Measurements from ENCODE around the gene RPL22L1.
"Not testable (repeated sequence)": the region's sequence is repeated elsewhere in the genome, so short reads cannot be mapped to it uniquely, and the experiment has no call there.

RPL22L1 gene

DNA sequence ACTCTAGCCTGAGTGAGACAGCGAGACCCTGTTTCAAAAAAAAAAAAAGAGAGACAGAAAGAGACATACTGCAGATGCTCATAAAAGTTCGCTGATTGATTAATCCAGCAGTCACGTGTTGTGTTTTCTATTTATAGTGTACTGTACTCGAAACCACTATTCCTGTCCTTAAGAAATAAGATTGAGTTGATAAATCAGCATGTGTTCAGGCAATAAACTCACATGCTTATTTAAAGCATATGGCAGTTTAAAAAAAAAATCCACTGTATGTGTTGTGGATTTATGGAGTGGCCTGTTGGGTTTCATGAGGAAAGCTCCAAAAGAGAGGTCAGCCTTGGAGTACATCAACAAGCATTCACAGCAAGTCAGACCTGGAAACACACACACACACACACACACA lies 17.7 kb downstream of the RPL22L1 start:
- H3K4me3 ChIP-seq (ENCODE audit: low read depth in 1 of 2, low read length in 2 of 2): no peak overlapping the region
- no peaks in the 10 kb centered on the region for H3K9me3 ChIP-seq (ENCODE audit: control insufficient read depth in 1 of 2, low read length in 2 of 2)
- H3K4me1 ChIP-seq (ENCODE audit: control insufficient read depth in 1 of 2, insufficient read depth in 2 of 2, low read length in 2 of 2): no peaks in the 10 kb centered on the region
- no peaks in the 10 kb centered on the region for H3K27me3 ChIP-seq (ENCODE audit: low read depth, low read length)
- no peak overlapping the region for H3K27ac ChIP-seq (ENCODE audit: low read length)
- H3K36me3 ChIP-seq (ENCODE audit: control insufficient read depth in 1 of 2, insufficient read depth in 2 of 2, low read length in 2 of 2): no peaks in the 10 kb centered on the region

DNA sequence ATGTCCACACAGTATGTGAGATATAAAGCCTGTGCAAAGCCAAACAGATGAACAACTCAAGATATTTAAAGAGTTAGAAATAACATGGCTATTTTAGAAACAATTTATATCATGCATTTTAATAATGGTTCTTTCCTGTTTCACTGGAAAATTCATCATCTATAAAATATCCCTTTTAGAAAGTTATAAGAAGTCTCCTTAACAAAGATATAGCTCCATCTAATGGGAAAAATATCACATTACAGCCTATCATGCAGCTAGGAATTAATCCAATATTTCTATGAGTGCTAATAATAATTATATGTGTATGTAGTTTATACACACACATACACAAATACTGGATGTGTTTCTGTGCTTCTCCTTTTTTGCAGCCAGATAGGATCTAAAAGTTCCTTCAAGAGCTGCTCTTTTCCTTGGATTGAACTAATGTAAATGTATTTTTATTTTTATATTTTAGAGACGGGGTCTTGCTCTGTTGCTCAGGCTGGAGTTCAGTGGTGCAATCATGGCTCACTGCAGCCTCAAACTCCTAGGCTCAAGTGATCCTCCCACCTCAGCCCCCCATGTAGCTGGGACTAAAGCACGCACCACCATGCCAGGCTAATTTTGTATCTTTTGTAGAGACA lies 21.6 kb downstream of the RPL22L1 start:
- Histone ChIP-seq H3K27ac (ENCODE audit: low read length) (no peak overlapping the region), H3K9me3 (ENCODE audit: control insufficient read depth in 1 of 2, low read length in 2 of 2) (peaks cover 0 to 6% of the 10 kb centered on the region in 2 donors), H3K4me3 (ENCODE audit: low read depth in 1 of 2, low read length in 2 of 2) (no peak overlapping the region), H3K27me3 (ENCODE audit: low read depth, low read length) (no peaks in the 10 kb centered on the region), H3K4me1 (ENCODE audit: control insufficient read depth in 1 of 2, insufficient read depth in 2 of 2, low read length in 2 of 2) (no peaks in the 10 kb centered on the region), H3K36me3 (ENCODE audit: control insufficient read depth in 1 of 2, insufficient read depth in 2 of 2, low read length in 2 of 2) (no peaks in the 10 kb centered on the region)

DNA sequence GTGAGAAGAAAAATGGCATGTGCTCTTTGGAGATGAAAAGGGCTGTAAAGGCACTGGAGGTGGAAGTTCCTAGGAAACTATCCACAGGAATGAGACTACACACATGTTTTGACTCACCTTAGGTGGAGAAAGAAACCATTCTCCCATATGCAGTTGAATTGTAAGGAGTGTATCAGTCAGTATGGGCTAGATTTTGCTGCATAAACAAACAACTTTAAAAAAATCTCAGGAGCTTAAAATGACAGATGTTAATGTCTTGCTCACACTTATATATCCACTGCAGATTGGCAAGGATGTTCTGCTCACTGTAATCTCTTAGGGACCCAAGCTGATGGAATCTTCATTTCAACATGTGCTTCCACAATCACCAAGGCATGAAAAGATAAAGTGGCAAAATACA lies 25.6 kb downstream of the RPL22L1 start:
- Histone ChIP-seq H3K9me3 (ENCODE audit: control insufficient read depth in 1 of 2, low read length in 2 of 2) (peaks cover 0 to 6% of the 10 kb centered on the region in 2 donors), H3K27me3 (ENCODE audit: low read depth, low read length) (no peaks in the 10 kb centered on the region), H3K4me1 (ENCODE audit: control insufficient read depth in 1 of 2, insufficient read depth in 2 of 2, low read length in 2 of 2) (no peaks in the 10 kb centered on the region), H3K27ac (ENCODE audit: low read length) (no peak overlapping the region), H3K36me3 (ENCODE audit: control insufficient read depth in 1 of 2, insufficient read depth in 2 of 2, low read length in 2 of 2) (no peaks in the 10 kb centered on the region), H3K4me3 (ENCODE audit: low read depth in 1 of 2, low read length in 2 of 2) (no peak overlapping the region)

DNA sequence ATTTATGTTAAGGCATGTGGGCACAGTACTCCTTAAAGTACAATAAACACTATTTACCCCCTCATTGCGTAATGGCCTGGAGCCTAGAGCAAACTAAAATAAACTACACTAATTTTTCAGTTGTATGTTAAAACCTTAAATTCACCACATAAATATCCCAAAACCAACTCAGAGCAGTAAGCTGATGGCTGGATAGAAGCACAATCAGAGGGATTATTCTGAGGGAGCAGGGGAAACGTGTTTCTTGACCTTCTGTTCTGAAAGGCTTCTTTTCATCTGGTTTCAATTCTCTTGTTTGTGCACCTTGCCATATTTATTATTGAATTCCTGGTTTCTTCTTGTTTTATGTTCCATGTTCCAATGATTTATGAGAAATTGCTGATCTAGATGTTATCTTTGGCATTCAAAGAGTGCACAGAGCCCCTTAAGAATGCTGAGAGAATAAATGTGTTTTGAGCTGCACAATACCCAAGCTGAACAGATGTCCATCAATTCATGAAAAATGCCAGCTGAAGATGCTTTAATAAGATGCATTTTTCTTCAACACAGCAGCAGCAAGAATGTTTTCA lies 29.6 kb downstream of the RPL22L1 start:
- no peaks in the 10 kb centered on the region for H3K27me3 ChIP-seq (ENCODE audit: low read depth, low read length)
- no peaks in the 10 kb centered on the region for H3K4me1 ChIP-seq (ENCODE audit: control insufficient read depth in 1 of 2, insufficient read depth in 2 of 2, low read length in 2 of 2)
- H3K9me3 ChIP-seq (ENCODE audit: control insufficient read depth in 1 of 2, low read length in 2 of 2): peaks cover 0 to 6% of the 10 kb centered on the region in 2 donors
- H3K4me3 ChIP-seq (ENCODE audit: low read depth in 1 of 2, low read length in 2 of 2): no peak overlapping the region
- no peak overlapping the region for H3K27ac ChIP-seq (ENCODE audit: low read length)
- H3K36me3 ChIP-seq (ENCODE audit: control insufficient read depth in 1 of 2, insufficient read depth in 2 of 2, low read length in 2 of 2): no peaks in the 10 kb centered on the region

DNA sequence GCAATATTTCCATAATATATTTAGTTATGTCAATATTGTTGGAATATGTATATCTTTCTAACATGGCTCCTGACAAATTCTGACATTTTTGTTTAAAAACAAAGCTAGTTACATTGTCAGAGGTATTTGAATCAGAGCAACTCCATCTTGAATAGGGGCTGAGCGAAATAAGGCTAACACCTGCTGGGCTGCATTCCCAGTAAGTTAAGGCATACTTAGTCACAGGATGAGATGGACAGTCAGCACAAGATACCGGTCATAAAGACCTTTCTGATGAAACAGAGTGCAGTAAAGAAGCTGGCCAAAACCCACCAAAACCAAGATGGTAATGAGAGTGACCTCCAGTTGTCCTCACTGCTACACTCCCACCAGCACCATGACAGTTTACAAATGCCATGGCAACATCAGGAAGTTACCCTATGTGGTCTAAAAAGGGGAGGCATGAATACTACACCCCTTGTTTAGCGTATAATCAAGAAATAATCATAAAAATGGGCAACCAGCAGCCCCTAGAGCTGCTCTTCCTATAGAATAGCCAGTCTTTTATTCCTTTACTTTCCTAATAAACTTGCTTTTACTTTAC lies 30.4 kb downstream of the RPL22L1 start:
- no peaks in the 10 kb centered on the region for H3K27me3 ChIP-seq (ENCODE audit: low read depth, low read length)
- no peak overlapping the region for H3K4me3 ChIP-seq (ENCODE audit: low read depth in 1 of 2, low read length in 2 of 2)
- H3K4me1 ChIP-seq (ENCODE audit: control insufficient read depth in 1 of 2, insufficient read depth in 2 of 2, low read length in 2 of 2): no peaks in the 10 kb centered on the region
- no peak overlapping the region for H3K27ac ChIP-seq (ENCODE audit: low read length)
- H3K36me3 ChIP-seq (ENCODE audit: control insufficient read depth in 1 of 2, insufficient read depth in 2 of 2, low read length in 2 of 2): no peaks in the 10 kb centered on the region
- H3K9me3 ChIP-seq (ENCODE audit: control insufficient read depth in 1 of 2, low read length in 2 of 2): peaks cover 0 to 4% of the 10 kb centered on the region in 2 donors

DNA sequence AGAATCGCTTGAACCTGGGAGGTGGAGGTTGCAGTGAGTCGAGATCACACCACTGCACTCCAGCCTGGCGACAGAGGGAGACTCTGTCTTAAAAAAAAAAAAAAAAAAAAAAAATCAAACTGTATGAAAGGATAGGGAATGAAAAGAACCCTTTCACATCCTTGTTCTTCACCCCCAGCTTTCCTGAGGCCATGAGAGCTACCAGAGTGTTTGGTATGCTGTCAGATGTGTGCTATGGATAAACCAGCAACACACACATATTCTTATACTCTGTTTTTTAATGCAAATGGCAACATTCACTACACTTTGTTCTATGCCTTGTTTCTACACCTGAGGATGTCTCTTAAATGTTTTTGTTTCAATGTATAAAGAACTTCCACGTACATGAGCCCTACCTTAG lies 33.5 kb downstream of the RPL22L1 start:
- H3K36me3 ChIP-seq (ENCODE audit: control insufficient read depth in 1 of 2, insufficient read depth in 2 of 2, low read length in 2 of 2): no peaks in the 10 kb centered on the region
- no peaks in the 10 kb centered on the region for H3K27me3 ChIP-seq (ENCODE audit: low read depth, low read length)
- H3K9me3 ChIP-seq (ENCODE audit: control insufficient read depth in 1 of 2, low read length in 2 of 2): no peaks in the 10 kb centered on the region
- no peaks in the 10 kb centered on the region for H3K4me1 ChIP-seq (ENCODE audit: control insufficient read depth in 1 of 2, insufficient read depth in 2 of 2, low read length in 2 of 2)
- no peak overlapping the region for H3K4me3 ChIP-seq (ENCODE audit: low read depth in 1 of 2, low read length in 2 of 2)
- no peak overlapping the region for H3K27ac ChIP-seq (ENCODE audit: low read length)

DNA sequence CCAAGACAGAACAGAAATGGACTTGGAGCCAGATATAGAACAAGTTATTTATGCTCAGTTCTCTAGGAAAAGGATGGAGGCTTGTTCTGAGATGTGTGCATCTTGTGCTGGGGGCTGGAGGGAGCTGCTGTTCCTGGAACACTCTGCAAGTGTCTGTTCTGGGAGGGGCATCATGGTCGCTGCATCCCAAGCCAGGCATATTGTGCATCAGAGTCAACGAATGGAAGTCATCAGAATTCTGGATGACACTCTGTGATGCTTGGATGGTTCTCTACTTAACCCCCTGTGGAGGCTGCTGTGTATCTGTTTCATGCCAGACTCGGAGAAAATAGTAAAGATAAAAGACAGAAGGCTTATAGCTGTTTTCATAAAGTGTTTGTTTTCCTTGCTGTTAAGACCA lies 34.7 kb downstream of the RPL22L1 start:
- no peak overlapping the region for H3K27ac ChIP-seq (ENCODE audit: low read length)

DNA sequence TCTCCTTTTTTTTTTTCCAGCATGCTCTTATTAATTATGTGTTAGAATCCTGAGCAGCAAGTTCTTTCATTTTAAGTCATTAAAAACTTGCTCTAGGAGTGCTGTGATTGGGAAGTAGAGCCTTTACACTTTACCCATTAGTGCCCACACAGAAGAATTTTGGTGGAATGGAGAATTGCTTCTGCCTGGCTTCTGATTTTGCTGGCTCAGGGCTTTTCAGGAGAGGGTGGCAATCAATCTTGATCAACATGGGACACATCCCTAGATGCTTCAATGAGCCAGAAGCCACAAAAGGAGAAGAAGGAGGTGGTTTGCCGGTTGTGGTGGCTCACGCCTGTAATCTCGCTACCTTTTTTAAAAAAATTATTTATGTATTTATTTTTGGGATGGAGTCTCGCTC lies 39.4 kb downstream of the RPL22L1 start:
- no peak overlapping the region for H3K27ac ChIP-seq (ENCODE audit: low read length)
- no peaks in the 10 kb centered on the region for H3K9me3 ChIP-seq (ENCODE audit: control insufficient read depth in 1 of 2, low read length in 2 of 2)
- no peaks in the 10 kb centered on the region for H3K27me3 ChIP-seq (ENCODE audit: low read depth, low read length)
- no peaks in the 10 kb centered on the region for H3K4me1 ChIP-seq (ENCODE audit: control insufficient read depth in 1 of 2, insufficient read depth in 2 of 2, low read length in 2 of 2)
- H3K36me3 ChIP-seq (ENCODE audit: control insufficient read depth in 1 of 2, insufficient read depth in 2 of 2, low read length in 2 of 2): no peaks in the 10 kb centered on the region
- H3K4me3 ChIP-seq (ENCODE audit: low read depth in 1 of 2, low read length in 2 of 2): no peak overlapping the region

More for the DNA sequence above, 34.7 kb downstream of the RPL22L1 start:
- Histone ChIP-seq H3K36me3 (ENCODE audit: control insufficient read depth in 1 of 2, insufficient read depth in 2 of 2, low read length in 2 of 2) (no peaks in the 10 kb centered on the region), H3K4me3 (ENCODE audit: low read depth in 1 of 2, low read length in 2 of 2) (no peak overlapping the region), H3K4me1 (ENCODE audit: control insufficient read depth in 1 of 2, insufficient read depth in 2 of 2, low read length in 2 of 2) (no peaks in the 10 kb centered on the region), H3K27me3 (ENCODE audit: low read depth, low read length) (no peaks in the 10 kb centered on the region), H3K9me3 (ENCODE audit: control insufficient read depth in 1 of 2, low read length in 2 of 2) (no peaks in the 10 kb centered on the region)

DNA sequence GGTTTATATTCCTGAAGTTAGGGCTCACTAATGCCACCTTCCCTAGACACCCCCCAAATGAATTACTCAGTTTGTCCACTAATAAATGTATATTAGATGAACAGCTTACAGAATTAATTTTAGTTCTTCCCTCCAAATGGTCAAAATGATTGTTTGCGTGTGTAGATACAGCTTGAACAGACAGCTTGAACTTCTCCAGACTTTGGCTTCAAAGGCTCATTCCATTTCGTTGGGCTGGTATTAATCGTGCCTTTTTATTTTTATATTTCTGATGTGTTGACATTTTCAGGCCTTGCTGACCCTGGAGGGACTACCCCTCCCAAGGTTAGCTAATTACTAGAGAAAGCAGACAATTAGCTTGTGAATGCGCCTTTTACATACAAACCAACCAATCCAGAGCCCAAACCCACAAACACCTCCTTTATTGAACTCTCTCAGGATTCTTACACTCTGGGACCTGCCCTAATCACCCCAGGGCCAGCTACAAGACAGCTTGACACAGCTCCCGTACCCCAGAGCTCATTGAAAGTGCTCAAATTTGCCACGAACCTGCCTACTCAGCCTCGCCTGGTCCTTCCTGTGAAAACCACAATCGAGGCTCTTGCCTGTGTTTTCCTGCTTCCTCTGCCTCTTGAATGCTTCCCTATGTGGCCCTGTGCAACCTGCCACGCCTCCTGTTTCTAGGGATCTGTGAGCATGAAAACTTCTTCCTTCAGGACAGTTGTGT lies 40.3 kb downstream of the RPL22L1 start:
- H3K4me3 ChIP-seq (ENCODE audit: low read depth in 1 of 2, low read length in 2 of 2): no peak overlapping the region

DNA sequence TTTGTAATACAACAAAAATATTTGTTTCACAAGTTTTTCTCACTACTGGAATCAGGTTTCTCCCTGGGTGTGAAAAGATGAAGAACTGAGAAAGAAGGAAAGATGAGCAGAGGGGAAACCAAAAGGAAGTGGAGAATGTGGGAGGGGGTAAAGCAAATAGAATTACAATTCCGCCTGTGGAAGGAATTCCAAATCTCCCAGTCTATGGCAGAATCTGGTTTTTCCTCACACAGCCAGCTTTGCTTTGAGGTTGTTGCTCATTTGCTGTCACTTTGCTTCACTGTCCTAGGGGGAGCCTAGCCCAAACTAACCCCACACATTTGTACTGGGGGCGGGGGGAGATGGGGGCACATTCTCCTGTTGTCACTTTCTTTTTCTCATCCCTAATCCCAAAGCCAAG lies 43.9 kb downstream of the RPL22L1 start:
- Histone ChIP-seq H3K9me3 (ENCODE audit: control insufficient read depth in 1 of 2, low read length in 2 of 2) (no peaks in the 10 kb centered on the region), H3K4me3 (ENCODE audit: low read depth in 1 of 2, low read length in 2 of 2) (no peak overlapping the region), H3K27ac (ENCODE audit: low read length) (no peak overlapping the region), H3K36me3 (ENCODE audit: control insufficient read depth in 1 of 2, insufficient read depth in 2 of 2, low read length in 2 of 2) (no peaks in the 10 kb centered on the region), H3K4me1 (ENCODE audit: control insufficient read depth in 1 of 2, insufficient read depth in 2 of 2, low read length in 2 of 2) (no peaks in the 10 kb centered on the region), H3K27me3 (ENCODE audit: low read depth, low read length) (no peaks in the 10 kb centered on the region)

More for the DNA sequence above, 40.3 kb downstream of the RPL22L1 start:
- H3K36me3 ChIP-seq (ENCODE audit: control insufficient read depth in 1 of 2, insufficient read depth in 2 of 2, low read length in 2 of 2): no peaks in the 10 kb centered on the region
- no peaks in the 10 kb centered on the region for H3K4me1 ChIP-seq (ENCODE audit: control insufficient read depth in 1 of 2, insufficient read depth in 2 of 2, low read length in 2 of 2)
- no peaks in the 10 kb centered on the region for H3K9me3 ChIP-seq (ENCODE audit: control insufficient read depth in 1 of 2, low read length in 2 of 2)
- H3K27ac ChIP-seq (ENCODE audit: low read length): no peak overlapping the region
- H3K27me3 ChIP-seq (ENCODE audit: low read depth, low read length): no peaks in the 10 kb centered on the region

DNA sequence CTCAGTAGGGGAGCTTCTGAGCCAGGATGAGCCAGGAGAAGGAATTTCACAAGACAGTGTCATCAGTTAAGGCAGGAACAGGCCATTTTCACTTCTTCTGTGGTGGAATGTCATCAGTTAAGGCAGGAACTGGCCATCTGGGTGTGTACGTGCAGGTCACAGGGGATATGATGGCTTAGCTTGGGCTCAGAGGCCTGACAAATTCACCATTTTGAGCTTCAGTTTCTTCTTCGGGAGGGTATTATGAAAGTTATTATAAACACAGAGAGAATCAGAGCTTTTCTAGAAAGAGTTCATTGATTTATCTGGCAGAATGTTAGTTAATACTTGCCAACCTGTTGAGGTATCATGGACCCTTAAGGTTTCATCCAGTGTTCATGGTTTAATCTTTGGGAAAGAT lies 46.4 kb downstream of the RPL22L1 start:
- H3K36me3 ChIP-seq (ENCODE audit: control insufficient read depth in 1 of 2, insufficient read depth in 2 of 2, low read length in 2 of 2); H3K9me3 ChIP-seq (ENCODE audit: control insufficient read depth in 1 of 2, low read length in 2 of 2); H3K27me3 ChIP-seq (ENCODE audit: low read depth, low read length); H3K27ac ChIP-seq (ENCODE audit: low read length); H3K4me3 ChIP-seq (ENCODE audit: low read depth in 1 of 2, low read length in 2 of 2); H3K4me1 ChIP-seq (ENCODE audit: control insufficient read depth in 1 of 2, insufficient read depth in 2 of 2, low read length in 2 of 2): not testable (repeated sequence)

Measured in muscle layer of duodenum (tissue), 2 donors.